ENCODE data around the gene TUSC2.

GRCh38 chr3:50321336-50322114, 6.5 kb downstream of the TUSC2 start:
- peak; percentile 58 for TF ChIP-seq CTCF (conservative IDR thresholded peaks at IDR 0.05; ENCODE audit: low read length)
- no peak for TF ChIP-seq EZH2phosphoT487 (IDR thresholded peaks at IDR 0.05; ENCODE audit: borderline replicate concordance)
